Fibroblast of pulmonary artery (primary cell): Measurements from ENCODE around the gene RWDD3.

ENCODE experiments used
- DNase-seq: peaks from one replicate; pipeline ENCODE4 v3.0.0-alpha.2; 2010; ENCODE audit warnings: low read depth
- H3K4me3 ChIP-seq: replicated peaks from 2 replicates; pipeline ENCODE4 v1.5.1; 2011; ENCODE audit warnings: low read depth, mild to moderate bottlenecking, control low read depth, low read length, moderate library complexity
- TF ChIP-seq, protein P1 (sequence below): IDR thresholded peaks from 2 replicates; pipeline ENCODE4 v1.5.1; 2011; ENCODE audit warnings: mild to moderate bottlenecking, control low read depth, low read length, inconsistent platforms; ENCODE audit errors: missing control alignments

Gene RWDD3, protein sequence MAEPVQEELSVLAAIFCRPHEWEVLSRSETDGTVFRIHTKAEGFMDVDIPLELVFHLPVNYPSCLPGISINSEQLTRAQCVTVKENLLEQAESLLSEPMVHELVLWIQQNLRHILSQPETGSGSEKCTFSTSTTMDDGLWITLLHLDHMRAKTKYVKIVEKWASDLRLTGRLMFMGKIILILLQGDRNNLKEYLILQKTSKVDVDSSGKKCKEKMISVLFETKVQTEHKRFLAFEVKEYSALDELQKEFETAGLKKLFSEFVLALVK

DNA sequence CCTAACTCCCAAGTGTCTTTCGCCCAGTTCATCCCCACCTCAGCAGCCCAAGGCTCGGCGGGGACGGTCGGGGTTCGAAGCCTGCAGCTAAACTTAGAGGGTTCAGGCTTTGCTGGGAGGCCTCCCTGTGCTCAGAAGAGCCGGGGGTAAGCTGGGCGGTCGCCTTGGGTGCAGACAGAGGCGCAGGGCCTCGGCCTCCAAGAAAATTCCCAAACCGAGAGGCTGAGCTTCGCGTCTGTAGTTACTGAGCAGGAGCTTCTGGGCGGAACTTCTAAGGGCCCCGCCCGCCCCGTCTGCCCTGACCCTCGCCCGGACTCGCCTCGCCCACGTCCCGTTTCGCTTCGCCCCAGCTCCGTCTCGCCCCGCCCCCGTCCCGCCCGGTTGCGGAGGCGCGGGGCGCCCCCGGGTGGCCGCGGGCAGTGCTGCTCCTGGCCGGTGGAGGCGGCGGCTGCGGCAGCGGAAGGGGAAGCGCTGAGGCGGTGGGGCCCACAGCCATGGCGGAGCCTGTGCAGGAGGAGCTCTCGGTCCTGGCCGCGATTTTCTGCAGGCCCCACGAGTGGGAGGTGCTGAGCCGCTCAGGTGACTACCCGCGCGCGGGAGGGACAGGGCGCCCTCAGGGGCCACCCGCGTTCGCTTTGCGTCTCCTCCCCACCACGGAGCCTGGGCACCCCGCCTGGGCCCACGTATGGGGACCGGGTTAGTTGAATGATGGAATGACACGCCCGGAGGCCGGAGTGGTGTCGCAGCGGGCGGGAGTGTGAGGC lies at the start of gene RWDD3:
RWDD3 (plus strand) TSS at position 474 of the 764 bp plus-strand sequence; CDS start at position 495, 21 bp downstream.
- peak; percentile 94 for DNase-seq
- peak within 1 kb of the TSS; percentile 87 for H3K4me3 ChIP-seq
- TF ChIP-seq, protein P1, sequence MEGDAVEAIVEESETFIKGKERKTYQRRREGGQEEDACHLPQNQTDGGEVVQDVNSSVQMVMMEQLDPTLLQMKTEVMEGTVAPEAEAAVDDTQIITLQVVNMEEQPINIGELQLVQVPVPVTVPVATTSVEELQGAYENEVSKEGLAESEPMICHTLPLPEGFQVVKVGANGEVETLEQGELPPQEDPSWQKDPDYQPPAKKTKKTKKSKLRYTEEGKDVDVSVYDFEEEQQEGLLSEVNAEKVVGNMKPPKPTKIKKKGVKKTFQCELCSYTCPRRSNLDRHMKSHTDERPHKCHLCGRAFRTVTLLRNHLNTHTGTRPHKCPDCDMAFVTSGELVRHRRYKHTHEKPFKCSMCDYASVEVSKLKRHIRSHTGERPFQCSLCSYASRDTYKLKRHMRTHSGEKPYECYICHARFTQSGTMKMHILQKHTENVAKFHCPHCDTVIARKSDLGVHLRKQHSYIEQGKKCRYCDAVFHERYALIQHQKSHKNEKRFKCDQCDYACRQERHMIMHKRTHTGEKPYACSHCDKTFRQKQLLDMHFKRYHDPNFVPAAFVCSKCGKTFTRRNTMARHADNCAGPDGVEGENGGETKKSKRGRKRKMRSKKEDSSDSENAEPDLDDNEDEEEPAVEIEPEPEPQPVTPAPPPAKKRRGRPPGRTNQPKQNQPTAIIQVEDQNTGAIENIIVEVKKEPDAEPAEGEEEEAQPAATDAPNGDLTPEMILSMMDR = peak; percentile 15

DNA sequence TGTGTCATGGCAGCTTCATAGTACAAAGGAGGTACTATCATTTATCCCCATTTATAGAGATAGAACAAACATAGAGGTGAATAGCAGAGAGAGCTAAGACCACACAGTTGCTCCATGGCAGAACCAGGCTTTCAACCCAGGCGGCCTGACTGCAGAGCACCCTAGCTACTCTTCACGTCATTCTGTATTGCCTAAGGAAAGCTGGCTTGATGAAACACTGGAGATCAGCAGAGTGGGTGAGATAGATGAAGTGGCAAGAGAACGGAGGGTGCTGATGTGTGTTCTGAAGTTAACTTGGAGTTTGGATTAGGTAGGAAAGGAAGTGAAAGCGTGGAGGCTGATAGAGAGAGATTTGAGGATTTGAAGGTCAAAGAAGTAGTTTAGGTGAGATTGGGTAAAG lies 47.9 kb upstream of the RWDD3 start:
- TF ChIP-seq, protein P1 = no peak
- H3K4me3 ChIP-seq = no peak overlapping the region
- no peak for DNase-seq

DNA sequence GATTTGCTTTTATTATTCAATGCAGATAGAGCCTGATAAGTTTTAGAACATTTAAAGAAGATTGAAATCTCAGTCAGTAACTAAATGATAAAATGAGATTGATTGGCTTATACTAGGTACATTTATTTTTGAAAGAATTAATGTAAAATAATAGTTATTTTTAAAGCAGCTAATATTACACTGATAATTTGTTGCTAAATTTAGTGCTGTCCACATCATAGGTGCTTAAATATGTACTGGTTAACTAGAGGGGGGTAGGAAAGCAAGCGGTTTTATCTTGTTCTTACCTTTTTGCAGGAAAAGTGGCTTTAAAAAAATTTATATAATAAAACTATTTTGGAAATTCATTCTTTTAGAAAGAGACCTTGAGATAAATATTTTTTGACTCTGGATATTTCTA lies 40.4 kb upstream of the RWDD3 start:
- no peak for DNase-seq
- H3K4me3 ChIP-seq = no peak overlapping the region
- TF ChIP-seq, protein P1 = no peak

DNA sequence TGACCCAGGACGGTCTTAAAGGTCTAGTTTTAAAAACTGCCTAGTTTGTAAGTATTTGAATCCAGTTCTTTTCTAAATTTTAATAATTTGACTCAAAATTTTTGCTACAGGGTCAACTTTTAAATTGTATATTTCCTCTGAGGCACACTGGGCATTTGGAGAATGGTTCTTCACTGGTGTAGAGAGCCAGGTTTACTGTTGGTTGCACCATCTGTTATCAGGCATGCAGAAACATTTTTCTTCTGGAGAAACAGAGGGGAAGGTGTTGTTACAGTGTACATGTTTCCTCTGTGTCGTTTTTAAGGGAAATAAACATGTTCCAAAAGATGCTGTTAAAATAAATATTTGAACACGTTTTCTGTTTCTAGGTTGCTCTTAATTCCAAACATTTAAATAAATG lies 39.0 kb upstream of the RWDD3 start:
- H3K4me3 ChIP-seq = no peak overlapping the region
- no peak for DNase-seq
- TF ChIP-seq, protein P1 = no peak

DNA sequence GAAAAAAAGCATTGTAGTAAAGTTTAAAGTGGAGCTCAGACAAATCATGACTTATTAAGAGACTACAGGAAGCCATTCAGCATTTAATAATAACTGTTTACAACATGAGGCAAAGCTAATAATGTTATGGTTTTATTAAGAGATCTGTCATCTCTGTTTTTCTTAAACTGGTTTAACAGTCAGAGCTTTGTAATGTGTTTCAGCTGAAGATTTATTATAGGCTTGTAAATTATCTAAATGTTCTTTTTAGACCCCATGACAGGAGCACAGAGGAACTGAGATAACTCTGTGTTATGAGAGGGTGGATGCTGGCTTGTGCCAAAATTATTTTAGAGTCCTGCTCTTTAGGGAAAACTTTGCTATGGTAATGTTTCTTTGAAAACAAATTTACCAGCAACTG lies 38.0 kb upstream of the RWDD3 start:
- TF ChIP-seq, protein P1 = no peak
- no peak overlapping the region for H3K4me3 ChIP-seq
- DNase-seq = no peak

DNA sequence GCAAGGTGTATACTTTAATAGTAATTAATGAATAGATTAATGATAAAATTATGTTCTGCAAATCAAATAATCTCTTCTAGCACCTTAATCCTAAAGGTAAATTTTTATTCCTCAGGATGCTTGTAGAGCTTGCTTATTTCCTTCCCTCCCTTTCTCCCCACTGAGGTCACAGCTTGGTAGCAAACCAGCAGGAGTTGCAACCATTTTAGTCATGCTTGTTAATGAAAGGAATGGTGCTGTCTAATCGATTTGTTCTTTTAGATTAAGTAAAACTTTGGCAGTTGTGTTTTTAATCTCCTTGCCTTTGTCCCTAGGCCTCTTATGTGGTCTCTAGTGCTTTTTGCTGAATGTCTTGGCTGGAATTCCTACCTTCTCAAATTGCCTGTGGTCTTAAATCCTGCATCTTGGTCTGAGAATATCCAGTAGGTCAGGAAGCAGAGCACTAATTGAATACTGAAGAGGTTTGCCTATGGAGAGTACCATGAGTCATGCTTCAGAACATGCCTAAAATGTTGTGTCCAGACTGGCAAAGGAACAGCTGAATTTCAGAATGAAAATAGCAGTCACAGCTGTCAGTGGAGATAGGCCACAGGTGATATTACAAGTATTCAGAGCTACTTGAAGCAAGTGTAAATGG lies 36.3 kb upstream of the RWDD3 start:
- TF ChIP-seq, protein P1 = no peak
- DNase-seq = peak; percentile 7

More for the DNA sequence above, 36.3 kb upstream of the RWDD3 start:
- no peak overlapping the region for H3K4me3 ChIP-seq
